Vagina (tissue), 2 donors: ENCODE data around the gene SIK2.

Experiments
- CTCF ChIP-seq, 3 experiments: fragments of 450-650 bp in 2 of 3; fragments of 200-600 bp in 1 of 3; sonication (generic) in 1 of 3; IDR thresholded peaks; one replicate each; pipeline ENCODE4 v1.5.1; 2017 to 2019; ENCODE audit warnings: antibody characterized with exemption in 3 of 3, mild to moderate bottlenecking in 2 of 3, moderate library complexity in 2 of 3
- POLR2A ChIP-seq, 2 donors: fragments of 450-650 bp; IDR thresholded peaks; one replicate each; pipeline ENCODE4 v1.6.1; 2017; ENCODE audit warnings: antibody characterized with exemption in 2 of 2, mild to moderate bottlenecking in 2 of 2, moderate library complexity in 2 of 2

GRCh38 chr11:111660822-111661221 is 58.6 kb downstream of the SIK2 start:
- TF ChIP-seq CTCF (IDR thresholded peaks at IDR 0.05), result no peak
- no peak for TF ChIP-seq POLR2A (IDR thresholded peaks at IDR 0.05)
